GM19463 (cell line): ENCODE data around the gene TRPM4.
"Not testable (repeated sequence)": the region's sequence is repeated elsewhere in the genome, so short reads cannot be mapped to it uniquely, and the experiment has no call there.

ENCODE experiments used
- ATAC-seq: cut with Tn5 transposase; IDR thresholded peaks from one replicate; pipeline ENCODE4 v1.9.1; 2021; ENCODE audit warnings: mild to moderate bottlenecking, moderate library complexity; ENCODE audit not compliant: unreplicated experiment

The TRPM4 gene

GRCh38 chr19:49223472-49223871, 65.9 kb downstream of the TRPM4 start:
- ATAC-seq = no peak

- ATAC-seq = not testable (repeated sequence)
Observed at GRCh38 chr19:49224441-49224840, 66.8 kb downstream of the TRPM4 start.

GRCh38 chr19:49224879-49225278, 67.3 kb downstream of the TRPM4 start:
- no peak for ATAC-seq

- ATAC-seq = no peak
Observed at GRCh38 chr19:49229416-49229815, 71.8 kb downstream of the TRPM4 start.

- ATAC-seq = no peak
Observed at GRCh38 chr19:49231389-49231788, 73.8 kb downstream of the TRPM4 start.

GRCh38 chr19:49231804-49232203, 74.2 kb downstream of the TRPM4 start:
- no peak for ATAC-seq

- ATAC-seq = no peak
Observed at GRCh38 chr19:49233163-49233562, 75.6 kb downstream of the TRPM4 start.

GRCh38 chr19:49241769-49242168, 84.2 kb downstream of the TRPM4 start:
- no peak for ATAC-seq

- ATAC-seq = no peak
Observed at GRCh38 chr19:49243129-49243528, 85.5 kb downstream of the TRPM4 start.

- ATAC-seq = no peak
Observed at GRCh38 chr19:49243726-49244125, 86.1 kb downstream of the TRPM4 start.

- ATAC-seq = no peak
Observed at GRCh38 chr19:49244256-49244655, 86.7 kb downstream of the TRPM4 start.

- no peak for ATAC-seq
Observed at GRCh38 chr19:49247676-49248075, 90.1 kb downstream of the TRPM4 start.

GRCh38 chr19:49249933-49250332, 92.3 kb downstream of the TRPM4 start:
- no peak for ATAC-seq

GRCh38 chr19:49255674-49256073, 98.1 kb downstream of the TRPM4 start:
- no peak for ATAC-seq

- no peak for ATAC-seq
Observed at GRCh38 chr19:49256691-49257090, 99.1 kb downstream of the TRPM4 start.
